ENCODE results near the gene SPOCK2. TPM values are rescaled to one million over a fixed set of nuclear protein-coding genes. Genes with fewer than 3 reads are reported as not detected.
"Not testable (repeated sequence)": the region's sequence is repeated elsewhere in the genome, so short reads cannot be mapped to it uniquely, and the experiment has no call there.

The SPOCK2 gene
- total RNA-seq, 1 donor from 2014 or later, result 187 TPM

- Histone ChIP-seq H3K4me3 (no peak overlapping the region), H3K27me3 (no peaks in the 10 kb centered on the region), H3K27ac (no peak overlapping the region), H3K9me3 (no peaks in the 10 kb centered on the region), H3K4me1 (no peaks in the 10 kb centered on the region), H3K36me3 (no peaks in the 10 kb centered on the region)
- no peak for DNase-seq
- ATAC-seq, result no peak
- intact Hi-C loops (cut with DNase I), result no loop called here
- TF ChIP-seq CTCF (IDR thresholded peaks at IDR 0.05), result no peak
These were observed 53.6 kb downstream of the SPOCK2 start for GRCh38 chr10:72034761-72035160.

- no peaks in the 10 kb centered on the region for H3K4me1 ChIP-seq
- ATAC-seq, result no peak
- H3K27ac ChIP-seq, result no peak overlapping the region
- DNase-seq, result no peak
- no peaks in the 10 kb centered on the region for H3K9me3 ChIP-seq
- intact Hi-C loops (cut with DNase I), result no loop called here
- H3K36me3 ChIP-seq, result no peaks in the 10 kb centered on the region
- H3K27me3 ChIP-seq, result no peaks in the 10 kb centered on the region
- no peak for TF ChIP-seq CTCF (IDR thresholded peaks at IDR 0.05)
- H3K4me3 ChIP-seq, result no peak overlapping the region
These were observed 54.3 kb downstream of the SPOCK2 start for GRCh38 chr10:72034040-72034499.

- intact Hi-C loops (cut with DNase I); H3K36me3 ChIP-seq; H3K9me3 ChIP-seq; H3K27ac ChIP-seq; H3K4me1 ChIP-seq; H3K4me3 ChIP-seq; H3K27me3 ChIP-seq; ATAC-seq; DNase-seq: not testable (repeated sequence)
These were observed 55.8 kb downstream of the SPOCK2 start for GRCh38 chr10:72032409-72033162.

- no peaks in the 10 kb centered on the region for H3K27me3 ChIP-seq
- no peaks in the 10 kb centered on the region for H3K36me3 ChIP-seq
- no peaks in the 10 kb centered on the region for H3K9me3 ChIP-seq
- H3K27ac ChIP-seq, result no peak overlapping the region
- ATAC-seq (no peak), DNase-seq (no peak)
- H3K4me3 ChIP-seq, result no peak overlapping the region
- intact Hi-C loops (cut with DNase I), result no loop called here
- no peaks in the 10 kb centered on the region for H3K4me1 ChIP-seq
- TF ChIP-seq CTCF (IDR thresholded peaks at IDR 0.05), result no peak
These were observed 56.6 kb downstream of the SPOCK2 start for GRCh38 chr10:72031706-72032105.

- H3K4me3 ChIP-seq, result no peak overlapping the region
- no peaks in the 10 kb centered on the region for H3K36me3 ChIP-seq
- no peaks in the 10 kb centered on the region for H3K27me3 ChIP-seq
- TF ChIP-seq CTCF (IDR thresholded peaks at IDR 0.05), result no peak
- DNase-seq (no peak), ATAC-seq (peak; percentile 66)
- intact Hi-C loops (cut with DNase I), result no loop called here
- H3K4me1 ChIP-seq, result no peaks in the 10 kb centered on the region
- no peak overlapping the region for H3K27ac ChIP-seq
- H3K9me3 ChIP-seq, result no peaks in the 10 kb centered on the region
These were observed 57.4 kb downstream of the SPOCK2 start for GRCh38 chr10:72030762-72031543.

- Histone ChIP-seq H3K9me3 (no peaks in the 10 kb centered on the region), H3K27me3 (no peaks in the 10 kb centered on the region), H3K36me3 (no peaks in the 10 kb centered on the region), H3K4me1 (no peaks in the 10 kb centered on the region), H3K27ac (no peak overlapping the region), H3K4me3 (no peak overlapping the region)
- no peak for TF ChIP-seq CTCF (IDR thresholded peaks at IDR 0.05)
- intact Hi-C loops (cut with DNase I), result no loop called here
- DNase-seq (no peak), ATAC-seq (no peak)
These were observed 58.9 kb downstream of the SPOCK2 start for GRCh38 chr10:72029414-72029813.
